Measurements from ENCODE around the gene C11orf97. TPM values are rescaled to one million over a fixed set of nuclear protein-coding genes. Genes with fewer than 3 reads are reported as not detected.
"Not testable (repeated sequence)": the region's sequence is repeated elsewhere in the genome, so short reads cannot be mapped to it uniquely, and the experiment has no call there.

Gene C11orf97
- total RNA-seq, 1 donor from 2014 or later: not detected

DNA sequence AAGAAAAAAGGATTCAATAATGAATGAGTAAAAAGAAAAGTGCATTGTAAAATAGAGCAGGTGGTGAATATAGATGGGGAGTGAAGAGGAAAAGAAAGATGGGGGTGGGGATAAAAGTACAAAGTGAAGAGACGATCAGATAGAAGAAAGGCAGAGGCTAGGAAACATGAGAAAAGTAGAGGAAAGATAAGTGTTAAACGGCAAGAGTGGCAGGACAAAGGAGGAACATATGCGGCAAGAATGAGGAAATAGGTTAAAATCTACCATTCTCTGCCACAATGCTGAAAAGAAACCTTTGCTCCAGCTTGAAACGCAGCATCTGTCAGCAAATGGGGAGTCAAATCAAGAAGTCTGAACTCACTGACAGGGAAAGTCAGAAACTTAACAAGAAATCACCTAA is 38.3 kb downstream of the C11orf97 start:
- Mint-ChIP-seq H3K4me3 (ENCODE audit: low read depth) (no peak overlapping the region), H3K27me3 (ENCODE audit: low read depth) (no peaks in the 10 kb centered on the region), H3K36me3 (ENCODE audit: low read depth) (peaks cover 25% of the 10 kb centered on the region), H3K9me3 (no peaks in the 10 kb centered on the region), H3K27ac (no peak overlapping the region), H3K4me1 (ENCODE audit: low read depth) (peaks cover 23% of the 10 kb centered on the region)
- intact Hi-C loops (cut with micrococcal nuclease): no loop called here
- DNase-seq (ENCODE audit: low spot score): no peak

DNA sequence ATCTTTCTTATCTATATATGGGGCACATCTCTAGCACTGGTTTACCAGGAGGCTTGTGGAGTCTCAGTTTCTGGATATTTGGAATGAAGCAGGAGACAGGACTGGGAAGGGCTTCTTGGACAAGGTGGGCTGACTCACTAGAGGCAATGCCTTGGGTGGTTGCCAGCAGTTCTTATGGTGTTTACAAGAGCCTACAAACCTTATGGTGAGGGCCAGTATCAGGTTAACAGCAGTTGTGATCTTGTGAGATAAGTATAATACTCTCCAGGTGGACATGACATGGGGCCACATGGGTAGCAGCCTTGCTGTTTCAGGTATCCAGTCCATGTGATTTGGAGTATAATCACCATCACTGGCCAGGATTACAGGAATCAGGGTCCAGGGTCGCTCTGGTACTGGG is 41.7 kb downstream of the C11orf97 start:
- no peaks in the 10 kb centered on the region for H3K27me3 Mint-ChIP-seq (ENCODE audit: low read depth)
- no peak for DNase-seq (ENCODE audit: low spot score)
- H3K27ac Mint-ChIP-seq: no peak overlapping the region
- peaks cover 4% of the 10 kb centered on the region for H3K36me3 Mint-ChIP-seq (ENCODE audit: low read depth)
- intact Hi-C loops (cut with micrococcal nuclease): no loop called here
- no peaks in the 10 kb centered on the region for H3K9me3 Mint-ChIP-seq
- no peak overlapping the region for H3K4me3 Mint-ChIP-seq (ENCODE audit: low read depth)
- peaks cover 5% of the 10 kb centered on the region for H3K4me1 Mint-ChIP-seq (ENCODE audit: low read depth)

DNA sequence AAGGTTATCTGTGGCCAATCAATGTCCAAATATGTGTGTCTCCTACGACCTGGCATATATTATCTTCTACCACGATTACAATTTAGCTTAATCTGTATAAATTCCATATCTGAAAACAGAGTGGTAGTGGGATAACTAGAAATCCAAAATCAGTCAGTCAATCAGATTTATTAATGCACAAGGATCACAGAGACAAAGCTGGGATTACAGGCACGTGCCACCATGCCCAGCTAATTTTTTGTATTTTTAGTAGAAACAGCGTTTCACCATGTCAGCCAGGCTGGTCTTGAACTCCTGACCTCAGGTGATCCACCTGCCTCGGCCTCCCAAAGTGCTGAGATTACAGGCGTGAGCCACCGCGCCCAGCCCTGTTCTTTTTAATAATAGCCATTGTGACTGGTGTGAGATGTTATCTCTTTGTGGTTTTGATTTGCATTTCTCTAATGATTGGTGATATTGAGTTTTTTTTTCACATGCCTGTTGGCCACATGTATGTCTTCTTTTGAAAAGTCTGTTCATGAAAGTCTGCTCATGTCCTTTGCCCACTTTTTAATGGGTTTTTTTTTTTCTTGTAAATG is 43.6 kb downstream of the C11orf97 start:
- H3K36me3 Mint-ChIP-seq (ENCODE audit: low read depth); H3K27ac Mint-ChIP-seq; H3K9me3 Mint-ChIP-seq; H3K4me3 Mint-ChIP-seq (ENCODE audit: low read depth); intact Hi-C loops (cut with micrococcal nuclease); H3K27me3 Mint-ChIP-seq (ENCODE audit: low read depth); DNase-seq (ENCODE audit: low spot score); H3K4me1 Mint-ChIP-seq (ENCODE audit: low read depth): not testable (repeated sequence)

DNA sequence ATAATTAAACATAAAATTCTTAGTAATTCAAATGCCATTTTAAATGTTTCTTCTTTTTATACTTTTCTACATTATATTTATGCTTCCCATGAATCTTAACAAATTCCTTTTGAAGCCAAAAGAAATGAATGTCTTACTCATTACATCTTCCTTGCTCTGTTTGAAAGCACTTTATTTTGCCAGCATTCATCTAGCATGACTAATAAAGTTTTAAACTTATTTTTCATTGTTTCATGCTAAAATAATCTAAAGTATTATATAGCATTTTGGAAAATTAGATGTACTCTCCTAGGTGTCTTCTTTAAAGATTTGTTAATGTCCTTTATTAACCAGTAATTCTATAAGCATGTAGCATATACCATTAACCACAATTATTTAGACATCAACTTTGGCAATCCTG is 45.2 kb downstream of the C11orf97 start:
- Mint-ChIP-seq H3K4me1 (ENCODE audit: low read depth) (peaks cover 1% of the 10 kb centered on the region), H3K9me3 (no peaks in the 10 kb centered on the region), H3K27ac (no peak overlapping the region), H3K4me3 (ENCODE audit: low read depth) (no peak overlapping the region), H3K27me3 (ENCODE audit: low read depth) (no peaks in the 10 kb centered on the region), H3K36me3 (ENCODE audit: low read depth) (no peaks in the 10 kb centered on the region)
- intact Hi-C loops (cut with micrococcal nuclease): no loop called here
- no peak for DNase-seq (ENCODE audit: low spot score)

DNA sequence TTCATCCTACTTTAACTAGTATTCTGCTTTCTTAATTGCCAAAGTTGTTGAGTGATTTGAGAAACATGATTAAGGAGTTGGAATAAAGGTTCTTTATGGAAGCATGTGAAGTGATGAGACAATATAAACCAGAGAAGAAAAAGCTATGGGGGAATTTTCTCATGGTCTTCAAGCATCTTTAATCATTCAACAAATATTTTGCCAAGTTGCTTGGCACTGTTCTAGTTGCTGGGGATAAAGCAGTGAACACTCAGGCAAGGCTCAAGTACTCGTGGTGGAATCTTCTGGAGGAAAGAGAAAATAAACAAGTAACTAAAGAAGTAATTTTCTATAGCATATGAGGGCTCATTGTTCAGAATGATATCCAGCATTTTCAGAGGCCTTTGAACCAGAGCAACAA is 45.7 kb downstream of the C11orf97 start:
- peaks cover 1% of the 10 kb centered on the region for H3K4me1 Mint-ChIP-seq (ENCODE audit: low read depth)

DNA sequence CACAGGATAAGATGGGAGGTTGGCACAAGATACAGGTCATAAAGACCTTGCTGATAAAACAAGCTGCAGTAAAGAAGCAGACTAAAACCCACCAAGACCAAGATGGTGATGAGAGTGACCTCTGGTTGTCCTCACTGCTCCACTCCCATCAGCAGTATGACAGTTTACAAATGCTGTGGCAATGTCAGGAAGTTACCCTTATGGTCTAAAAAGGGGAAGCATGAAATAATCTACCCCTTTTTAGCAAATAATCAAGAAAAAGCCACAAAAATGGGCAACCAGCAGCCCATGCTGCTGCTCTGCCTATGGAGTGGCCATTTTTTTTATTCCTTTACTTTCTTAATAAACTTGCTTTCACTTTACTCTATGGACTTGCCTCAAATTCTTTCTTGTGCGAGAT is 46.2 kb downstream of the C11orf97 start:
- Mint-ChIP-seq H3K27me3 (ENCODE audit: low read depth) (no peaks in the 10 kb centered on the region), H3K4me3 (ENCODE audit: low read depth) (no peak overlapping the region), H3K27ac (no peak overlapping the region), H3K36me3 (ENCODE audit: low read depth) (no peaks in the 10 kb centered on the region), H3K9me3 (no peaks in the 10 kb centered on the region), H3K4me1 (ENCODE audit: low read depth) (peaks cover 1% of the 10 kb centered on the region)
- intact Hi-C loops (cut with micrococcal nuclease): no loop called here
- no peak for DNase-seq (ENCODE audit: low spot score)

More for the DNA sequence above, 45.7 kb downstream of the C11orf97 start:
- H3K9me3 Mint-ChIP-seq: no peaks in the 10 kb centered on the region
- intact Hi-C loops (cut with micrococcal nuclease): no loop called here
- no peaks in the 10 kb centered on the region for H3K27me3 Mint-ChIP-seq (ENCODE audit: low read depth)
- H3K27ac Mint-ChIP-seq: no peak overlapping the region
- no peak overlapping the region for H3K4me3 Mint-ChIP-seq (ENCODE audit: low read depth)
- H3K36me3 Mint-ChIP-seq (ENCODE audit: low read depth): no peaks in the 10 kb centered on the region
- DNase-seq (ENCODE audit: low spot score): no peak

DNA sequence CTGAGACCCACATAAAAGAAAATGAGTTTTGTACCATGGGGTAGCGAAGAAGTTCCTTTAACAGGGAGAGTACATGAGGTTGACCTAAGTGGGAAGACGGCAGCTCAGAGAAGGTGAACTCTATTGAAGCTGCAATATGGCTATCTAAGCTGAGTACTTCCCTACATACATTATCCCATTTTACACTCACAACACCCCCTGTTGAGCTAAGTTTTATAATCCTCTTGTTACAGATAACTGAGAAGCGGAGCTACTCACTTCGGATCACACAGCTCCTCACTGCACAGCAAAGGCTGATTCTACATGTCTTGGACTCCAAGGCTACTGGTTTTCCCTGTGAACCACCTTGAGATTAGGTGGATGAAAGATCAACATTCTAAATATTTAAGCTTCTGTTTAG is 46.7 kb downstream of the C11orf97 start:
- Mint-ChIP-seq H3K27me3 (ENCODE audit: low read depth) (no peaks in the 10 kb centered on the region), H3K27ac (no peak overlapping the region), H3K36me3 (ENCODE audit: low read depth) (no peaks in the 10 kb centered on the region), H3K4me3 (ENCODE audit: low read depth) (no peak overlapping the region), H3K9me3 (no peaks in the 10 kb centered on the region), H3K4me1 (ENCODE audit: low read depth) (peaks cover 1% of the 10 kb centered on the region)
- DNase-seq (ENCODE audit: low spot score): no peak
- intact Hi-C loops (cut with micrococcal nuclease): no loop called here

DNA sequence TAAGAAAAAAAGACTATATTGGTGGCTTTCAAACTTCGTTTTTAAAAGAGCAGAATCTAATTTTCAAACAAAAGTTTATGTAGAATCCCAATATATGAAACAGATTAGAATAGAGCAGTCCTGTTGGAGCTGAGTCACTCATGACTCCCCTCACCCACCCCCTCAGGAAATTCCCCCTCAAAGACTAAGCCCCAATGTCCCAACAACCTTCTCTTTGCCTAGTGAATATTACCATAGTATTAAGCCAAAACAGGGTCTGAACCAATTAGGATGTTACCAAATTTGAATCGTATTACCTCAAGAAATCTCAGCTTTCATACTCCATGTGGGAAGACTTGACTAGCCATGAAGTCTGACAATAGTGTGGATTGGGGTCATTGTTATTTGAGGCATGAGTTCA is 47.1 kb downstream of the C11orf97 start:
- Mint-ChIP-seq H3K4me3 (ENCODE audit: low read depth) (no peak overlapping the region), H3K27me3 (ENCODE audit: low read depth) (no peaks in the 10 kb centered on the region), H3K27ac (no peak overlapping the region), H3K4me1 (ENCODE audit: low read depth) (peaks cover 3% of the 10 kb centered on the region), H3K9me3 (no peaks in the 10 kb centered on the region), H3K36me3 (ENCODE audit: low read depth) (no peaks in the 10 kb centered on the region)
- DNase-seq (ENCODE audit: low spot score): no peak
- intact Hi-C loops (cut with micrococcal nuclease): no loop called here

DNA sequence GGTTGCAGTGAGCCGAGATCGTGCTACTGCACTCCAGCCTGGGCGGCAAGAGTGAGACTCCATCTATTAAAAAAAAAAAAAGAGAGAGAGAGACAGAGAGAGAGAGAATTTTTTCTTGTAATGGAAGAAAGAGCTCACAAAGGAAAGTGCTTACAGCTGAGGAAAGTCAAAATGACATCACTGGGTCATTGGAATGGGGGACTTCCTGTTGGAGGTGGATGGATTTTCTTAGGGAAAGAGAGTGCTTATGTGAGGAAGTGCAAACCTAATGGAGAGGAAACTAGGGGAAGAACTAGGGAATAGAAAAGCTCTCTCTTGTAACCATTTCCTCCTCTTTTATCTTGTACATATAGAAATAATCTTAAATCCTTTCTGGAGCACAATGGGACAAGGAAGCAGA is 48.6 kb downstream of the C11orf97 start:
- no peak overlapping the region for H3K27ac Mint-ChIP-seq
- no peaks in the 10 kb centered on the region for H3K9me3 Mint-ChIP-seq
- intact Hi-C loops (cut with micrococcal nuclease): no loop called here
- H3K4me1 Mint-ChIP-seq (ENCODE audit: low read depth): peaks cover 2% of the 10 kb centered on the region
- H3K4me3 Mint-ChIP-seq (ENCODE audit: low read depth): no peak overlapping the region
- no peak for DNase-seq (ENCODE audit: low spot score)
- H3K27me3 Mint-ChIP-seq (ENCODE audit: low read depth): no peaks in the 10 kb centered on the region
- H3K36me3 Mint-ChIP-seq (ENCODE audit: low read depth): no peaks in the 10 kb centered on the region

DNA sequence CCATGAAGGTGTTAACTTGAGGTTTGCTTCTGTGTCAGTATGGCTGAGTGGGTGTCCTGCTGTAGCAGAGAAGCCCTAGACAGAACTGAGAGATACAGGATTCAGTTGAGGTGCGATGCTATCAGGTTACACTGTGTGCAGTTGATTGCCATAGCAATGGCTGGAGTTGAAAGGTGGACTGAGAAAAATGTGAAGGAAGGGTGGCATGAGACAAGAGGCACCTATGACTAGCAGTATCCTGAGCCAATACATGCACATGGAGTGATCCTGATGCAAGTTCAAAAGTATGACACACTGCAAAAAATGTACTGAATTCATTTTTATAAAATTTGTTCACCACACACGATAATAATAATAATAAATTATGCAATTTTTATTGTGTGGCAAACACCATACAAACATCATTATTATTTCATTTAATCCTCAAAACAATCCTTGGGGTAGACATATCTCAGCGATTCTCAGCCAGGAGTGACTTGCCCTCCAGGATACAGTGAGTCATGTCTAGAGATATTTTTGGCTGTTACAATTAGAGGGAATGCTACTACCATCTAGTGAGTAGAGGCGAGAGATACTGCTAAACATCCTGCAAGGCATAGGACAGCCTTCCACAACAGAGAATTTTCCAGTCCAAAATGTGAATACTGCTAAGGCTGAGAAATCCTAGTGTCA is 51.1 kb downstream of the C11orf97 start:
- Mint-ChIP-seq H3K36me3 (ENCODE audit: low read depth) (no peaks in the 10 kb centered on the region), H3K9me3 (no peaks in the 10 kb centered on the region), H3K27ac (no peak overlapping the region), H3K4me3 (ENCODE audit: low read depth) (no peak overlapping the region), H3K27me3 (ENCODE audit: low read depth) (no peaks in the 10 kb centered on the region), H3K4me1 (ENCODE audit: low read depth) (peaks cover 2% of the 10 kb centered on the region)
- DNase-seq (ENCODE audit: low spot score): no peak
- intact Hi-C loops (cut with micrococcal nuclease): no loop called here

DNA sequence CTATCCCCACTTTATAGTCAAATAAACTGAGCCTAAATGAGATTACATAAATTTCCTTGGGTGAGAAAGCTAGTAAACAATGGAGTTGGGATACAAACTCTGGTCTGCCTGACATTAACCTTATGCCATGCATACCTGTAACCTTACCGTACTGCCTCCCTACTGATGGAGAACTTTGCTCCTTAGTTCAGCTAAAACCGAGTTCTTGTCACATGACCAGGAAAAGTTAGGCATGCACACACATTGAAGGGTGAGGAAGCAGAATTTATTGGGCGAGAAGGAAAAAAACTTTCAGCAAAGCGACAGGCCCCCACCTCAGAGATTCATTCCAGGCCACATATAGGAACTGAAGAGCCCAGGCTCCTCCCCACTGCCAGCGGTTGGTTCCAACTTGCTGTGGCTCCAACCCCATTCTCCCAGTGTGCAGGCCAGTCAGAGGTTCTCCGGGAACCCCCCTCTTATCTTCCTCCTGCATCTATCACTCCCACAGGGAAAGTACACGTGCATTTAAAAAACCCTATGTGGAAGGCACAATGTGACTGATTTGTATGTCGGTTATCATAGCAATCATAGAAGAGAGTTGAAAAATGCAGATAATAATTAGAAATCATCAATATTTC is 51.7 kb downstream of the C11orf97 start:
- Mint-ChIP-seq H3K4me3 (ENCODE audit: low read depth) (no peak overlapping the region), H3K4me1 (ENCODE audit: low read depth) (peaks cover 2% of the 10 kb centered on the region), H3K9me3 (no peaks in the 10 kb centered on the region), H3K27ac (no peak overlapping the region), H3K27me3 (ENCODE audit: low read depth) (no peaks in the 10 kb centered on the region), H3K36me3 (ENCODE audit: low read depth) (no peaks in the 10 kb centered on the region)
- no peak for DNase-seq (ENCODE audit: low spot score)
- intact Hi-C loops (cut with micrococcal nuclease): no loop called here

DNA sequence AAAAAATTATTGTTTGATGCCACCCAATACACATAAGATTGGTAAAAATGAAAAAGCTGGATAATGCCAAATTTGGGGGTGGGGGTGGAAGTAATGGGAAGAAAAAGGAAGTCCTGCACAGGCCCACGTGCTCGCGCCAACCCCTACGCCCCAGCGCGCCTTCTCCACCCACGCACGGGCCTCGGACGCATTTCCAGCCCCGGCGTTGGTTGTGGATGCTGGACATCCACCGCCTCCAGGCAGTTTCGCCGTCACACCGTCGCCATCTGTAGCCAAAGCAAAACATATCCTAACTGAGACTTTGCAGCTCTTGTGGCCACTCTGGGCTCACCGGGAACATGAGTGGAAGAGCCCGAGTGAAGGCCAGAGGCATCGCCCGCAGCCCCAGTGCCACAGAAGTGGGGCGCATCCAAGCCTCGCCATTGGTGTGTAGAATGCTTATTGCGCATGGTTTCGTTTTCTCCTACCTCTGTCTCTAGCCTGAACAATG is 55.0 kb downstream of the C11orf97 start, which contains the start of gene PIWIL4:
Gene PIWIL4 (plus strand): TSS at position 188 of the 490 bp plus-strand sequence. CDS start 151 bp downstream, at position 339.
- Mint-ChIP-seq H3K27ac (no peak within 1 kb of the TSS), H3K36me3 (ENCODE audit: low read depth) (no peaks in the 10 kb centered on the region), H3K4me3 (ENCODE audit: low read depth) (no peak within 1 kb of the TSS), H3K4me1 (ENCODE audit: low read depth) (peaks cover 2% of the 10 kb centered on the region), H3K9me3 (no peaks in the 10 kb centered on the region), H3K27me3 (ENCODE audit: low read depth) (no peaks in the 10 kb centered on the region)
- DNase-seq (ENCODE audit: low spot score): no peak
- intact Hi-C loops (cut with micrococcal nuclease): no loop called here

DNA sequence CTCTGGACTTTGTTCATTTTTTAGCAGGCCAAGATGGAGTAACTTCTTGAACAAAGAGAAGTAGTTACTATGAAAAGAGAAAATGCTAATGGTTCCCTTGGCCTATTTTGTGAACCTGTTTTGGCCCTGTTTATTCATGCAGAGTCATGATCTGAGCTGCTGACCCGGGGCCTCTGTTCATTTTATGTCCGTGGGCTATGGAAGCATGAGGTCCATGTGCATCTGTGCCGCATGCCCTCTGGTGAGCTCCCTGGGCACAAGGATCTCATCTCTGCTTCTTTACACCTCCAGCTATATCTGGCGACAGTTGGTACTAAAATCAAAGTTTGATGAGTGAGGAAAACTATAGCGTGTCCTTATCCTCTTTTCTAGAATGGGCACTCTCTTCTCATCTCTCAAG is 55.9 kb downstream of the C11orf97 start:
- H3K27me3 Mint-ChIP-seq (ENCODE audit: low read depth): no peaks in the 10 kb centered on the region
- no peaks in the 10 kb centered on the region for H3K36me3 Mint-ChIP-seq (ENCODE audit: low read depth)
- H3K4me1 Mint-ChIP-seq (ENCODE audit: low read depth): peaks cover 2% of the 10 kb centered on the region
- intact Hi-C loops (cut with micrococcal nuclease): no loop called here
- H3K9me3 Mint-ChIP-seq: no peaks in the 10 kb centered on the region
- DNase-seq (ENCODE audit: low spot score): no peak
- H3K27ac Mint-ChIP-seq: no peak overlapping the region
- H3K4me3 Mint-ChIP-seq (ENCODE audit: low read depth): no peak overlapping the region

Measured in activated T-helper 2 cell treated with anti-CD3 and anti-CD28 coated beads, Interferon-gamma antibody, Interleukin-2, Interleukin-4, amounts not matched to agents 10 μg/mL and 5 μg/mL and 100 μg/mL, durations not matched to agents 14 hours and 24 hours and 36 hours (primary cell).